Suppressor macrophage (primary cell): ENCODE measurements around the gene POLQ.
A peak's percentile ranks its signal among the peaks of the same experiment; 100 is the strongest.
"Not testable (repeated sequence)": the region's sequence is repeated elsewhere in the genome, so short reads cannot be mapped to it uniquely, and the experiment has no call there.

ENCODE experiments used
- DNase-seq, 4 experiments: peaks; one replicate each; pipeline ENCODE4 v3.0.0-alpha.2; 2020 to 2022

POLQ gene

DNA sequence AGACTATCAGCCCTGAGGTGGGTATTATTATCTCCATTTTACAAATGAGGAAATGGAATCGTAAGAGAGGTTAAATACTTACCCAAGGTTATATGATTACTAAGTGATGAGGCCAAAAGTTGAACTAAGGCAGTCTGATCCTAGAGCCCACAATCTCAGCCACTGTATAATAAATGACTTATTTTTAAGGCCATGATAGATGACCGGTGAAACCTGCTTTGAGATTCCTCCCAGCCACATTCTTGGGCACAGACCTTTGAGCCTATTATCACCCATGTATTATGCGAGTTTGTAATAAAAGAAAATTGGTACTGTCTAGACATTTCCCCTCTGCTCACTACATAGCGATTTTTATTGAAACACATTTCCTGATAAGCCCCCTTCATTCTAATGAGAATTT, 37.4 kb downstream of the POLQ start:
- no peak for DNase-seq

DNA sequence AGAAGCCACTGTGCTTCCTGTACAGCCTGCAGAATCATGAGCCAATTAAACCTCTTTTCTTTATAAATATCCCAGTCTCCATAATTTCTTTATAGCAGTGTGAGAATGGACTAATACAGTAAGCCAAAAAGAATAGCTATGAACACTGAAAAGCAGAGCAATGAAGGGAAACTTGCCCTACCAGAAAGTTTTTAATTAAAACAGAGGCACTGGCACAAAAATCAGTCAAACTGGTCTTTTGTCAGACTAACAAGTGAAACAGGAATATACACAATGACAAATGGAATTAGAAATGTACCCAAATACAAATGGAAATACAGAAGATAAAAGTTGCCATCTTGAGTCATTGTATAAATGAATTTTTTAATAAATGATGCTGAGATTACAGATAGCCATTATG, 40.5 kb downstream of the POLQ start:
- DNase-seq = no peak

DNA sequence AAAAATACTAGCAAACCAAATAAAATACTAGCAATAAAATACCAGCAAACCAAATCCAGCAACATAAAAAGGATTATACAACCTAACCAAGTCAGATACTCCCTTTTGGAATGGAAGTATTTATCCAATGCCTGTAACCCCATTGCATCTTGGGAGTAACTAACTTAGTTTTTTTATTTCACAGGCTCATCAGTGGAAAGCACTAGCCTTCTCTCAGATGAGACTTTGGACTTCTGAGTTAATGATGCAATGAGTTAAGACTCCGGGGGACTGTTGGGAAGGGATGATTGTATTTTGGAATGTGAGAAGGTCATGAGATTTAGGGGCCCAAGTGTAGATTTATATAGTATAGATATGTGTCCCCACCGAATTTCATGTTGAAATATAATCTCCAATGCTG, 41.2 kb downstream of the POLQ start:
- DNase-seq = no peak

DNA sequence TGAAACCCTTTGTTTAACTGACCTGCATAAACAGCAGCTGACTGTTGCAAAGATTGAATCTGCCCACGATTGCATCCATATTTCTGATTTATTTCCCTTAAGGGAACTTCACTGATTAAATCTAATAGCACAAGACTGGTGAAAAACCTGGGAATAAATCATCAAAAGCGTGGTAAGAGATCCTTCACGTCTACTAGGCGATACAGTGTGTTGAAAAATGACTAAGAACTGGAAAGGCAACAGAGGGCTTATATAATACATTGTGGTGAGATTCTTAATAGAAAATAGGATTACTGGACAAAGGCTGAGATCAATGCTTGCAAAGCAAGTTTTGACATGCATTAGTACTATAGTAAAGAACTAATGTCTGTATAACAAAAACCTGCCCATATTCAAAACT, 49.0 kb downstream of the POLQ start:
- DNase-seq = no peak

DNA sequence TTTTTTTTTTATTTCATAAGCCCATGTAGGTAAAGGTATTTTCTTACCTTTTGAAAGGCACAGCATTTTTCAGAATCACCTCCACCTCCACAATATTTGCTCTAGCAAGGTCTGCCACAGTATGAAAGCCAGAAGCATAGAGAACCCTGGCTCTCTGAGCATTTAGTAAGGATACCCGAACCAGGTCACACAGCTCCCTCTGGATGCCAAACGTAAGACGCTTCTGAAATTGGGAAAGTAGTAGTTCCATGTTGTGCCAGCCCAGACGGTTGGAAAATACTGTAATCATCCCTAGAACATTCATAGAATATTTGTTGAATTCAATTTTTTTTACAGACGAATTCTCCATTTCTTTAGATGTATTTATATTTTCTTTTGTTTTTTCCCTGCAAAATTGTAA, 52.4 kb downstream of the POLQ start:
- DNase-seq = no peak

DNA sequence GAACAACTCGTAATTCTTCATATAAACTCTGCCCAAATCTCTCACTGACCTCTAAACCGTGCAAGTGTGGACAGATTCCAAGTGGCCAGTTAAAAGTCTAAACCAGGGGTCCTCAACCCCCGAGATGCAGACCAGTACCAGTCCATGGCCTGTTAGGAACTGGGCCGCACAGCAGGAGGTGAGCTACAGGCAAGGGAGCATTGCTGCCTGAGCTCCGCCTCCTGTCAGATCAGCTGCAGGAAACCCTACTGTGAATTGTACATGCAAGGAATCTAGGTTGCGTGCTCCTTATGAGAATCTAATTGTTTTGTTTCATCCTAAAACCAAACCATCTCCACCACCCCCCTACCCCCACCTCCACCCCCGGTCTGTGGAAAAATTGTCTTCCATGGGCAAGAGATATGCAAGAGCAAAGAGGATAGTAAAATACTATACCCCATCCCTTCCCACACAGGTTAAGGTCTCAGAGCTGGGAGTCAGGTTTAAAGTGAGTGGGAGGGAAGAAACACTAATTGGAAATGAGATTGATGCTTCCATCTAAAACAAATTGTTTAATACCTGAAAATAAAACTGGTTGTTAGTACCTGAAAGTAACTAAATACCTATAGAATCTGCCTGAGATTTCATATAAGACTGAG, 54.0 kb downstream of the POLQ start:
- no peak for DNase-seq

DNA sequence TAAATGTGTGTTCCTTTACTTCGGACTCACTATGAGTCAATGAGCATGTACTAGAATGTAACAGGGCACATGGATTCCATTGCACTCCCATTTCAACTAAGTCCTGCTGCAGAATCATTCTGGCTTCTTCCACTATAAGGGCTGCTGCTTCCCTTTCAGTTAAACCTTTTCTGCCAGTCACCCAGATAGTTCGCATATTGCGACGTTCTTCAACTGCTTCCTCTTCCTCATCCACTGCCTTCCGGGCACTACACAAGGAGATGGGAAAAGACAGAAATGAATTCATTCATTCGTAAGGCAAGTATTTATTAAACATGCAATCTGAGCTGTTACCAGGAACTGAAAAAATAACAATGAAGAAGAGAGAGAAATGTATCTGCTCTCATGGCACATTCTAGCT, 55.6 kb downstream of the POLQ start:
- DNase-seq = peak; percentile 23 to 58 (median 41)

DNA sequence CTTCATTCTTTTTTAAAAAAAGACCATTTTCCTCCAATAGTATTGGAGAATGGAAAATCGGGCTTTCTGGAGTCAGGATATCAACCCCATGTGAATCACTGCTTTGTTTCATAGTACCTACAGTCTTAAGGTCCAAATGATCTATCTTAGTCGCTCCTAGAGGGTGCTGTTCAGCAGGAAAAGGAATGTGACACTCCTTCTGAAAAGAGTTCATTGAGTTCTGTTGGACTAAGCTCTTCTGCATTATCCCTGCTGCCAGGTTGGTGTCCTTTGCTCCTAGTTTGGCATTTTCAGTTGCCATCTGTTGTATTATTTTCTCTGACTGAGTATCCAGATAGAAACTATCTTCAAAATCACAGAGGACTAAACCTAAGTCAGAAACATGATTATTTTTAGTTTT, 57.2 kb downstream of the POLQ start:
- DNase-seq = no peak

DNA sequence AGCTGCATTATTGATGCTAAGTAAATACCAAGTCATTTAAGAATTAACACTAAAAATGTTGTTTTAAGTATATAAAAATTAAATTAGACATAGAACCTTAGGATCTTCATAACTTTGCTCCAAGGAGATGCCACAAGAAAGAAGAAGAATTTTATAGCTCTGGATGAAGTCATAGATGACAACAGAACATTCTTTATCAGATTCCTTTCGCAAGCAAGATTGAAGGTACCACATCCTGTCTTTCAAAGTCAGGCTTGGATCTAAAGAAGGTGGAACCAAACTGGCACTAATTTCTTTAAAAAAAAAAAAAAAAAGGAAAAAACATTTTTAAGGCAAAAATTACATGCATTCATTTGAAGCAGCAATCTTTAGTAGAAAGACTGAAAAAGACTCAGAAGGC, 62.5 kb downstream of the POLQ start:
- no peak for DNase-seq

DNA sequence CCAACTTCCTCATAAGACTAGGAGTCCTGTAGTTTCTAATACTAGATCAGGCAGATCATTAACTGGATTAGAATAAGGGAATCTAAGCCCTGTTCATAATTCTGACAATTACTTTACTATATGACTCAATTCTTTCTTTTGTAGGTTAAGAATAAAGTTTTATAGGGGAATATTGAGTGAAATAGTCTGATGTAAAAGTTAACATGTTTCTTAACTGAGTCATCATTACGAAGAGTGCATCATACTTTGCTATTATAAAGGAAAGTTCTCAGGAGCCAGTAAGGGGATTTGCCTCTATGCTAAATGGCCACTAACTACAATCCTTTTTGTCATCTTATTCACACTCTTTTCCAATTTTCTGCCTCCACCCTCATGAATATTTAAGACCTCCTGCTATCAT, 63.1 kb downstream of the POLQ start:
- DNase-seq = no peak

DNA sequence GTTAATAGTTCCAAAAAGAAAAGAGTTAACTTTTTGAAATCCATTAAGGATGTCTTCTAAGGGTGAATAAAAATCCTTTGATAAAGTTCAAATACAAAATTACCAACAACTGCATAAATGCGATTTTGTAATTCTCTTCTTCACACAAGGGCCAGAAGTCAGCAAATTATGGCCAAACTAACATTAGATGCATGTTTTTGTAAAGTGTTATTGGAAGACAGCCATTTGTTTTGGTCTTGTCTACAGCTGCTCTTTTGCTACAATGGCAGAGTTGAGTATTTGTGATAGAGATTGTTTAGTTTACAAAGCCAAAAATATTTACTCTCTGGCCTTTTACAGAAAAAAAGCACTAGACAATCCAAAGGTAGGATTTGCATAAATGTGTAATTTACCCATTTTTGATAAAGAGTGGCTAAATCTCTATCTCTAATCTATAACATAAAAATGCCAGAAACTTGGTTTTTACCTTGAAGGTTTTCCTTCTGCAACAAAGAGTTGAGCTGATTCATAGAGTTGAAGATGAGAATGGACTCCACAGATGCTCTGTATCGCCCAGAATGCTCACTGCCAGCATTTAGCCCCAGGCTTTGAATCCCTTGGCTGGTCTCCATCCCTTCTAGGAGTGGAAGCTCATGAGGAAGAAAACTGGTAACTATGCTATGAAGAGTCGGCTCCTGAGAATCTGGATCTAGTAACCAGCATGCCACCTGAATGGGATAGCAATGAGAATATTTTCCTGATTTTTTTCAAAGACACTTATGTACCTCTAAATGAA, 64.5 kb downstream of the POLQ start:
- DNase-seq = no peak

DNA sequence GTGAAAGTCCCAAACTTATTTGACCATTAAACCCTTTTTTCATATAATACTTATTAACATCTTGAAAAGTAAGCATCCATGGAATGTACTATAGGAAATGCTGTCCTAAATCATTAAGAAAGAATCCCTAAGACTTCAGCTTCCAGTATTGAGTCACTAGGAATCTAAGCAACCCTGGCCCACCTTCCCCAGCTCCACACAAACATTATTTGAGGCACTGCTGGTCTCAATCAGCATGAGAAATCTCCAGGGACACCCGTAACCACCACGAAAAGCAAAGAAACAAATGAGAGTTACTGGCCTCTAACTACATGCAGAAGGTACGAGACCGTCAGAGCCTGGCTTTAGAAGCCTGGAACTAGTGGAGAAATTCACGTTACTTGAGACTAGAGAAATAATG, 68.2 kb downstream of the POLQ start:
- DNase-seq = no peak

DNA sequence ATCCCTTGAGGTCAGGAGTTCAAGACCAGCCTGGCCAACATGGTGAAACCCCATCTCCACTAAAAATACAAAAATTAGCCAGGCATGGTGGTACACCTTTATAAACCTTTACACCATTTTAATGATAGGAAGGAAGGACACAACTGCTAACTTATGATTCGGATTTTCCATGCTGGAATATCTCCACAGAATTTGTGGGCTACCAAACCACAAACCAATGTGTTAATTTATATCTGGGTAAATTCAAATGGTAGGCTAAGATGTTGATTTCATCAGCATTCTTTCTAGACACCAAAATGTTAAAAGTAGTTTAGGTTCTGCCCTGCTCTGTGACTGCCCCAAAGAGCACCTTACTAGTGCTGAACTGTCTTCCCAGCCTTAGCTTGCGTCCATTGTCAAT, 72.8 kb downstream of the POLQ start:
- DNase-seq = no peak

DNA sequence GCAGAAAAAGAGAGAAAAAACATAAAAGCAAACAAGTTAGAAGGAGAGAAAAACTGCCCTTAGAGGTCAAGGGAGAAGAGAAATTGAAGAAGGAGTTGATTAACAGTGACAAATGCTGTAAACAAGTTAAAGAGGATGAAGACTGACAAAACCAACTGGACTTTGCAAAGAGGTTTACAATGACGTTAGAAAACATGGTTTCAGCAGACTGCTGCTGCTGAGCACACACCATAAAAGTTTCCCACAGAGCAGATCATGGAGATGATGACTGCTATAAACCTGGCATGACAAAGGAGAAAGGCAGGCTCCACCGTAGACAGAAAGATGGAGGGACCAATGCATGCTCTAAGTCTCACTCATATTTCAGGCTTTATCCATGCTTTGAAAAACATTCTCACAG, 78.7 kb downstream of the POLQ start:
- DNase-seq = no peak

DNA sequence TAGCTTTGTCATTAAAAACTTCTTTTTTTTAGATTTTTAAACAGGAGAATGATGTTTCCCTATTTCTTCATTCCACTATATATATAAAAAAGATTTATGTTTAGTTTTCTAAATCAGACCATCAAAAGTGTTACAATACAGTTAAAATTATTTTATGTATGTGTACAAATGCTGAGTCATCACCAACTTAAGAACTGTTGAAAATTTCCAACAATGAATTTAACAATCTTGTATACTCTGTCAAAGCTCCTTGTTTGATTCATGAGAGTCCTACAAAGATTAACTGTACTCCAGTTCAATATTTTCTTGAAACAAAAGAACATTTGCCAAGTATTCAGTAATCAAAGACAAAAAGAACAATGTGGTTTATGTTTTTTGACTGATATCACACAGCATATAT, 82.0 kb downstream of the POLQ start:
- no peak for DNase-seq

DNA sequence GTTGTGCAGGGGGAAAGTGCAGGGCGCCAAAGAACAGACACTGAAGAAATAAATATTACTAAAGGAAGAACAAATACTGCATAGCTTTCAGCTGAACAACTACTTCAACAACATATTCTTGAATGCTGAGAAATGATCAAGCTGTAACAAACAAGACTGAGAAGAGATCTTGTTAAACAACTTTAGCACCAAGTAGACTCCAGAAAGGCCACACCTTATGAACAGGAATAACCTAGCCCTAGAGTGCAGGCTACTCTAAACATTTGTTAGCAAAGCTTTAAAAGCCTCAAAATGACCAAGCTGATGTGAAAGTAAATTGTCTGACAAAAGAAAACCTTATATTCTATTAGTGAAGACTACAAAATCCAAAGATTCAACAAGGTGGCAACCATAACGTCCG, 83.2 kb downstream of the POLQ start:
- DNase-seq = no peak

DNA sequence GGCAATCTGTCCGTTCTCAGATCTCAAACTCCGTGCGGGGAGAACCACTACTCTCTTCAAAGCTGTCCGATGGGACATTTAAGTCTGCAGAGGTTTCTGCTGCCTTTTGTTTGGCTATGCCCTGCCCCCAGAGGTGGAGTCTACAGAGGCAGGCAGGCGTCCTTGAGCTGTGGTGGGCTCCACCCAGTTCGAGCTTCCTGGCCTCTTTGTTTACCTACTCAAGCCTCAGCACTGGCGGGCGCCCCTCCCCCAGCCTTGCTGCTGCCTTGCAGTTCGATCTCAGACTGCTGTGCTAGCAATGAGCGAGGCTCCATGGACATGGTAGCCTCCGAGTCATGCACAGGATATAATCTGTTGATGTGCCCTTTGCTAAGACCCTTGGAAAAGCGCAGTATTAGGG, 94.0 kb downstream of the POLQ start:
- not testable (repeated sequence) for DNase-seq

DNA sequence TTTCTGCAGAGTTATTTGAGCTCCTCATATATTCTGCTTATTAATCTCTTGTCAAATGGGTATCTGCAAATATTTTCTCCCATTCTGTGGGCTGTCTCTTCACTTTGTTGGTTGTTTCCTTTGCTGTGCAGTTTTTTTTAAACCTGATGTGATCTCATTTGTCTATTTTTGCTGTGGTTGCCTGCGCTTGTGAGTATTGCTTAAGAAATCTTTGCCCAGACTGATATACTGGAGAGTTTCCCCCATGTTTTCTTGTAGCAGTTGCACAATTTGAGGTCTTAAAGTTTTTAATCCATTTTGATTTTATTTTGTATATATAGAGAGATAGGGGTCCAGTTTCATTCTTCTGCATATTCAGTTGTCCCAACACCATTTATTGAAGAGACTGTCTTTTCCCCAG, 102.3 kb downstream of the POLQ start:
- peak in 2 of 4 experiments; percentile 3 to 8 for DNase-seq

DNA sequence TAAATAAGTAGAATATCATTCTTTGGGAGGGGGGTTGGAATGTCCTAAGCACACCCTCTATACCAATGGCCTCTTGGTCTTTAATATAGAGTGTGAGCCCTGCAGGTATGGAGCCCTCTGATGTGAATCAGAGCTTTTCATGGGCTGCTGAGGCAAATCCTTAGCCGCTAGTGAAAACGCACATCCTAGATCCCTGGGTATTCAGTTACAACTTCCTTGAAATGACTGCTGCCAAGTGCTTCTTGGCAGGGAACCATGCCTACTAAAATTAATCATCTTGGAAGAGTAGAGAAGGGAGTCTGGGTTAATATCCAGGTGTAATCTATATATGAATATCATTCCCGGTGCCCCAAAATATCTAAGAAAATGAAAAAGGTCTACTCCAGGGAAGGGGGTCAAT, 109.1 kb downstream of the POLQ start:
- no peak for DNase-seq

DNA sequence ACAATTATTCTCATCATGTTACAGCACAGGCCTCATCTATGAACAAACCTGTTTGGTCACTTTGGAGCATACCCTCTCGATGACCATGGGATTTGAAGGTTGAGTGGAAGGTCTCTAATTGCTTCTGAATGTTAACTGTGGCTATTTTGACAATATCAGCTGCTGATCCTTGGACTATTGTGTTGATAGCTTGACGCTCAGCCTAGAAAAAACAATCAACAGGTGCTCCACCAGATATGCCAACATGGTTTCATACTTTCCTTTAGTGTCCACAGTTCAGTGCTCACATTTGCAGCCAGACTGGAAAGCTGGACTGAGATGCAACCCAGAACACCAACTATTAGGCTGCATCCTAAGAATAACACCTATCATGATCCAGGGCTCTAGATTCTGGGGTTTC, 109.7 kb downstream of the POLQ start:
- no peak for DNase-seq

DNA sequence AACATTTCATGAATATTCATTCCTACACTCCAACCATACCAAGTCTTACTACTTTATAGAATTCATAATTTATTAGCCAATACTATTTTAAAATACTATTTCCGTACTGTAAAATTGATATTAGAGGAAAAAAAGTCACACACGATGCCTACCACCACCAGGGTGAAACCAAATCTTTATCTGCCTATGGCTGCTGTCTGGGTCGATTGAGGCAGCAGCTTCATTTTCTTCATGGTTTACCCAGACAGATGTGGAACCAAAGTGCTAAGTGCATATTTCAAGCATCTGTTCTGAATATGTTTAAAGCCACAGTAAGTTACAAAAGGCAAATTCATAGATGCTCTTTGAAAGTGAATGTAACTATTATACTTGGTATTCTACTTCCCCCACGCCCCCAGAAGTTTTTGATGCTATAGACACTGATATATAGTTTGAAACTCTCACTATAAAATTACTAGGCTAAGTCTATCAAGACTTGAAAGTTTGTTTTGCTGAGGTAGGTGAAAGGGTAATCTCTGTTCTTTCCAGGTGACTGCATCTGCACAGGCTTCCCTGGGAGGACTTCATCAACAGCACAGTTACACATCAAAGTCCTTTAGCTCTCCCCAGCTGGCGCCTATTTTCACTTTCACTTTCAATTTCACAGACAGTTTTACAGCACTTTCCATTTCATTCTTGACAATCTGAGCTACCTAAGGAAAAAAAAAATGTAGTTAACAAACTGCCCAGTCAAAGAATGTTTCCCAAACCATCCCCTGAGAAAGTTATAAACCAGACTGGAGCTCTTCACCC, 113.9 kb downstream of the POLQ start:
- peak; percentile 11 to 47 (median 22) for DNase-seq

DNA sequence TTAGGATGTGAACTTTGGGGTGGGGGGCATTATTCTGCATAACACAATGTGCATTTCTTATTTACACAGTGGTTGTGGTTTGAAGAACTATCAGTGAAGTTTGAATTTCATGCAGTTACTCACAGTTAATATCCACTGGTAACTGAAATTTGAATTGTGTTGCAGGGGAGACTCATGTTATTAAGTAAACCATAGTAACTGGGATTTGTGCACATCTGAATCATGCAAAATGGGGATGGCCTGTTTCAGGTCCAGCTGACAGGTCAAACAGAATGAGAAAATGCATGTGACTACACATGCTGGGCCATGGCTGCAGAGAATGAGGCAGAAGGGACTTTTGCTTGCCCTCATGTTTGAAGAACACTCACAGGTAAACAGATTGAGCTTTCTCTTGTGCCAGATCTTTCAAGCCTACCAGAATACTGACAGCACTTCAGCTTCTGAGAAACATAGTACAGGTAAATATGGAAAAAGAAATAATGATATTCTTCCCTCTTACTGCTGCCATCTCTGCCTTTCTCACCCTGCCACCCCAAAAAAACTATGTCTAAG, 115.0 kb downstream of the POLQ start:
- DNase-seq = no peak

DNA sequence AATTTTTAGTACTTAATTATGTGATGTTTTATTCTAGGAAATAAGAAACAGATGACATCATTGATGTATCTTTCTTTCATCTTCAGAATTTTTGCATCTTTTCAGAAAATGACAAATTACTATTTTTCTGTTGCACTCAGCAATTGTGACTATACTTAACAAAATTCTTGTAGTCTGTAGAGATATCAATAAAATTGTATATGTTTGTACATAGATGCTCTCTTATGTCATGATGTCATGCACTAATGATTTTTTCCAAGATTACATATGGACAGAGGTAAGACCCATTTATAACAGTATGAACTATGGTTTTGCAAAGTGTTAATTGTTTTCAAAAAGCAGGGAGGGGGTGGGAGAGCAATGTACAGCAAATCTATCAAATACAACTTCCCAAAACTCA, 121.2 kb downstream of the POLQ start:
- DNase-seq = no peak

DNA sequence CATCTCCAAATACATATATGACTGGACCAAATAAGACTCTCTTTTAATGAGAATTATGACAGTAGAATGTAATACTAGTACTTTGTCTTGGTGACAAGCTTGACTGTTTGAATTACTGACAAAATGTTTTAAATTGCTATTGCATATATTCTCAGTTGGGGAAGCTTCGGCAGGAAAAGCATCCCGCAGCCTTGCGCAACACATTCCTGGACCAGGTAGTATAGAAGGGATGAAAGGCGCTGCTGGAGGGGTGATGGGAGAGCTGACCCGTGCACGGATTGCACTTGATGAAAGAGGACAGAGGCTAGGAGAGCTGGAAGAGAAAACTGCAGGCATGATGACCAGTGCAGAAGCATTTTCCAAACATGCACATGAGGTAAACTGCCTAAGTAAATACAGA, 127.6 kb downstream of the POLQ start:
- DNase-seq = no peak
